Ishikawa (cell line): ENCODE measurements around the gene FAM221A.

ENCODE experiments used
- CEBPB ChIP-seq: IDR thresholded peaks from 2 replicates; pipeline ENCODE4 v1.6.1; 2012
- CREB1 ChIP-seq: IDR thresholded peaks from 2 replicates; pipeline ENCODE4 v1.6.1; 2012; ENCODE audit warnings: low read depth
- EGR1 ChIP-seq: IDR thresholded peaks from 2 replicates; pipeline ENCODE4 v1.6.1; 2012
- EP300 ChIP-seq: IDR thresholded peaks from 2 replicates; pipeline ENCODE4 v1.6.1; 2012; ENCODE audit warnings: borderline replicate concordance
- FOXM1 ChIP-seq: IDR thresholded peaks from 2 replicates; pipeline ENCODE4 v1.6.1; 2012; ENCODE audit warnings: low read depth, borderline replicate concordance
- MAX ChIP-seq: IDR thresholded peaks from 2 replicates; pipeline ENCODE4 v1.6.1; 2012
- NFIC ChIP-seq: IDR thresholded peaks from 2 replicates; pipeline ENCODE4 v1.6.1; 2012
- RAD21 ChIP-seq: IDR thresholded peaks from 2 replicates; pipeline ENCODE4 v1.6.1; 2012; ENCODE audit warnings: low read depth
- TAF1 ChIP-seq: IDR thresholded peaks from 2 replicates; pipeline ENCODE4 v1.6.1; 2012; ENCODE audit warnings: low read depth, mild to moderate bottlenecking
- TCF12 ChIP-seq: IDR thresholded peaks from 2 replicates; pipeline ENCODE4 v1.6.1; 2012; ENCODE audit warnings: low read depth
- TEAD4 ChIP-seq: IDR thresholded peaks from 2 replicates; pipeline ENCODE4 v1.6.1; 2012
- YY1 ChIP-seq: IDR thresholded peaks from 2 replicates; pipeline ENCODE4 v1.6.1; 2012; ENCODE audit warnings: low read depth
- ZBTB7A ChIP-seq: IDR thresholded peaks from 2 replicates; pipeline ENCODE4 v1.6.1; 2012; ENCODE audit warnings: low read depth
- TF ChIP-seq, protein P1 (sequence below): IDR thresholded peaks from 2 replicates; pipeline ENCODE4 v1.6.1; 2012
- TF ChIP-seq, protein P2 (sequence below): IDR thresholded peaks from 2 replicates; pipeline ENCODE4 v1.6.1; 2012; ENCODE audit warnings: low read depth, mild to moderate bottlenecking

The FAM221A gene

GRCh38 chr7:23696916-23697441, 17.0 kb downstream of the FAM221A start:
- TF ChIP-seq RAD21 (peak; percentile 62), CEBPB (no peak)

DNA sequence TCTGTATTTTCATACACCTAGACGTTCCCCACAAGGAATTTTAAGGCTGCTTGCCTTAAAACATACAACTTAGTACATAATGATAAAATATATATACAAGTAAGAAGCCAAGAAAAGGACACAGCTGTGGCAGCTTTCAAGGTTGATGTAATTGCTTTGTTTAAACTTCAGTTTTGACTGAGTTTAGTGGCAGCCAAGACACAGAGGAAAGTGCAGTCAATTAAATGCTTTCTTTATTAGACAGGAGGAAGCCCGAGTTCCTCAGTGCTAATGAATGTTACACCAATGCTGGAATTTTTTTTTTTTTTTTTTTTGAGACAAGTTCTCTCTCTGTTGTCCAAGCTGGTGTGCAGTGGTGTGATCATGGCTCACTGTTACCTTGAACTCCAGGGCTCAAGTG, 18.8 kb downstream of the FAM221A start:
- TF ChIP-seq NFIC (no peak), EGR1 (no peak), TAF1 (no peak)
- TF ChIP-seq, protein P1, sequence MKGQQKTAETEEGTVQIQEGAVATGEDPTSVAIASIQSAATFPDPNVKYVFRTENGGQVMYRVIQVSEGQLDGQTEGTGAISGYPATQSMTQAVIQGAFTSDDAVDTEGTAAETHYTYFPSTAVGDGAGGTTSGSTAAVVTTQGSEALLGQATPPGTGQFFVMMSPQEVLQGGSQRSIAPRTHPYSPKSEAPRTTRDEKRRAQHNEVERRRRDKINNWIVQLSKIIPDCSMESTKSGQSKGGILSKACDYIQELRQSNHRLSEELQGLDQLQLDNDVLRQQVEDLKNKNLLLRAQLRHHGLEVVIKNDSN: no peak

DNA sequence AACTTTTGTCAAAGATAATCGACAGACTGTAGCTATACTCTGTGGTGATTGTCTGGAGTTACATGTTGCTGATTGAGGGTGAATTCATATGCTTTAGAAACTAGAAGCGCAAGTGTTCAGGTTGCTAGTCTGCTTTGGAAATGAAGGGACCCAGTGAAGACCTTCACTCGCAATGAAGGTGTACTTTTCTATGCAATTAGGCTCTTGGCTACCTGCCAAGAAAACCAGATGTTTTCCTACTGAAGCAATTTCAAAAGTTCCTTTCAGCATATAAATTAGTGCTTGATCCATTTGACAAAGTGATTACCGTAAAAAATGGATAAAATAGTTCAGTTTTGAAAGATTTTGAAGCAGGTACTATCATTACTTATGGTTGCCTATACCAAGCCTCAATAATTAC, 20.0 kb downstream of the FAM221A start:
- TF ChIP-seq EP300: no peak
- TF ChIP-seq MAX: no peak
- TF ChIP-seq YY1: no peak
- peak; percentile 74 for TF ChIP-seq NFIC
- TF ChIP-seq, protein P1: no peak
- TF ChIP-seq RAD21: no peak

- no peak for TF ChIP-seq EGR1
- TF ChIP-seq TAF1: no peak
- no peak for TF ChIP-seq ZBTB7A
- TF ChIP-seq TEAD4: no peak
- TF ChIP-seq CREB1: no peak
- no peak for TF ChIP-seq YY1
- no peak for TF ChIP-seq EP300
- TF ChIP-seq, protein P1: no peak
- no peak for TF ChIP-seq TCF12
- no peak for TF ChIP-seq CEBPB
- TF ChIP-seq RAD21: no peak
- TF ChIP-seq FOXM1: no peak
- TF ChIP-seq MAX: no peak
- TF ChIP-seq, protein P2, sequence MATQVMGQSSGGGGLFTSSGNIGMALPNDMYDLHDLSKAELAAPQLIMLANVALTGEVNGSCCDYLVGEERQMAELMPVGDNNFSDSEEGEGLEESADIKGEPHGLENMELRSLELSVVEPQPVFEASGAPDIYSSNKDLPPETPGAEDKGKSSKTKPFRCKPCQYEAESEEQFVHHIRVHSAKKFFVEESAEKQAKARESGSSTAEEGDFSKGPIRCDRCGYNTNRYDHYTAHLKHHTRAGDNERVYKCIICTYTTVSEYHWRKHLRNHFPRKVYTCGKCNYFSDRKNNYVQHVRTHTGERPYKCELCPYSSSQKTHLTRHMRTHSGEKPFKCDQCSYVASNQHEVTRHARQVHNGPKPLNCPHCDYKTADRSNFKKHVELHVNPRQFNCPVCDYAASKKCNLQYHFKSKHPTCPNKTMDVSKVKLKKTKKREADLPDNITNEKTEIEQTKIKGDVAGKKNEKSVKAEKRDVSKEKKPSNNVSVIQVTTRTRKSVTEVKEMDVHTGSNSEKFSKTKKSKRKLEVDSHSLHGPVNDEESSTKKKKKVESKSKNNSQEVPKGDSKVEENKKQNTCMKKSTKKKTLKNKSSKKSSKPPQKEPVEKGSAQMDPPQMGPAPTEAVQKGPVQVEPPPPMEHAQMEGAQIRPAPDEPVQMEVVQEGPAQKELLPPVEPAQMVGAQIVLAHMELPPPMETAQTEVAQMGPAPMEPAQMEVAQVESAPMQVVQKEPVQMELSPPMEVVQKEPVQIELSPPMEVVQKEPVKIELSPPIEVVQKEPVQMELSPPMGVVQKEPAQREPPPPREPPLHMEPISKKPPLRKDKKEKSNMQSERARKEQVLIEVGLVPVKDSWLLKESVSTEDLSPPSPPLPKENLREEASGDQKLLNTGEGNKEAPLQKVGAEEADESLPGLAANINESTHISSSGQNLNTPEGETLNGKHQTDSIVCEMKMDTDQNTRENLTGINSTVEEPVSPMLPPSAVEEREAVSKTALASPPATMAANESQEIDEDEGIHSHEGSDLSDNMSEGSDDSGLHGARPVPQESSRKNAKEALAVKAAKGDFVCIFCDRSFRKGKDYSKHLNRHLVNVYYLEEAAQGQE: no peak
- no peak for TF ChIP-seq NFIC
These were observed 29.2 kb downstream of the FAM221A start for GRCh38 chr7:23709081-23709750.

DNA sequence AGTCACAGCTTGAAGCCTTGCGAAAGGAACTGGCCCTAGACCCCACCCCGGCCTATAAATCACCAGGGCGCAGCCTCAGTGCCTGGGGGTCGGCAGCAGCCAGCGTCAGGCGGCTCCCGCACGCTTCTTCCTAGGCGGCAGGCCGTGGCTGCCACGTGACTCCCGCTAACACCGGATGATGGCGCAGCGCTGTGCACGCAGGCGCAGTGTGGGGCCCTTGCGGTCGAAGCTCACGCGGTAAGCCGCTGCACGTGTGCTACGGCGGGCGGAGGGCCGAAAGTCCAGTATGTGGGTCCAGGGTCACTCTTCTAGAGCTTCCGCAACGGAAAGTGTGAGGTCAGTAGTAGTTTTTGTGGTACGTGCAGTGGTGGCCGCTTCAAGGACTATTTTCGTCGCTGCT, 30.0 kb downstream of the FAM221A start, which contains the start of gene STK31:
TSS of gene STK31 (plus strand) at position 220 of the 400 bp plus-strand sequence. CDS start at position 287, 67 bp downstream.
- TF ChIP-seq YY1 (no peak), NFIC (no peak), TAF1 (no peak), CEBPB (no peak), TEAD4 (no peak), RAD21 (no peak), ZBTB7A (no peak), CREB1 (no peak), EGR1 (no peak), TCF12 (no peak)
- TF ChIP-seq, protein P2: no peak
